GM15510 (cell line): ENCODE measurements around the gene STK24.

Experiments used
- POLR2A ChIP-seq: IDR thresholded peaks from 3 replicates; pipeline ENCODE4 v1.6.1; 2011; ENCODE audit warnings: borderline replicate concordance; ENCODE audit not compliant: insufficient read length; ENCODE audit errors: extremely low read depth

STK24 gene

DNA sequence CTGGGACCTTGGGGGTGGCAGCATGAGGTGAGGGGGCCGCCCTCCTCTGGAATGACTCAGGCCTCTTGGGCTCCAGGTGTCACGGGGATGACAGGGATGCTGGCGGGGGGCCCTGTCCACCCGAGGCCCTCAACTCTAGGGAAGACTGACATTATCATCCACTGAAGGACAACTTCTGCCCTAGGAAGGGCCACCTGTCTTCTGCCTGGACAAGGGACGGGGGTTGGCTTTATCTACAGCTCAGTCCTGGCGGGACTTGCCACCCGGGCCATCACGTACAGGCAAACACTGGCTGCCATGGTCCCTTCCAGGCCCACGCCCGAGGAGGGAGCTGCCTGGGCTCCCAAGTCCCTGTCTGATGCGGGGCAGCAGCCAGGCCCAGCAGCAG, 130.7 kb downstream of the STK24 start:
- TF ChIP-seq POLR2A, result no peak

DNA sequence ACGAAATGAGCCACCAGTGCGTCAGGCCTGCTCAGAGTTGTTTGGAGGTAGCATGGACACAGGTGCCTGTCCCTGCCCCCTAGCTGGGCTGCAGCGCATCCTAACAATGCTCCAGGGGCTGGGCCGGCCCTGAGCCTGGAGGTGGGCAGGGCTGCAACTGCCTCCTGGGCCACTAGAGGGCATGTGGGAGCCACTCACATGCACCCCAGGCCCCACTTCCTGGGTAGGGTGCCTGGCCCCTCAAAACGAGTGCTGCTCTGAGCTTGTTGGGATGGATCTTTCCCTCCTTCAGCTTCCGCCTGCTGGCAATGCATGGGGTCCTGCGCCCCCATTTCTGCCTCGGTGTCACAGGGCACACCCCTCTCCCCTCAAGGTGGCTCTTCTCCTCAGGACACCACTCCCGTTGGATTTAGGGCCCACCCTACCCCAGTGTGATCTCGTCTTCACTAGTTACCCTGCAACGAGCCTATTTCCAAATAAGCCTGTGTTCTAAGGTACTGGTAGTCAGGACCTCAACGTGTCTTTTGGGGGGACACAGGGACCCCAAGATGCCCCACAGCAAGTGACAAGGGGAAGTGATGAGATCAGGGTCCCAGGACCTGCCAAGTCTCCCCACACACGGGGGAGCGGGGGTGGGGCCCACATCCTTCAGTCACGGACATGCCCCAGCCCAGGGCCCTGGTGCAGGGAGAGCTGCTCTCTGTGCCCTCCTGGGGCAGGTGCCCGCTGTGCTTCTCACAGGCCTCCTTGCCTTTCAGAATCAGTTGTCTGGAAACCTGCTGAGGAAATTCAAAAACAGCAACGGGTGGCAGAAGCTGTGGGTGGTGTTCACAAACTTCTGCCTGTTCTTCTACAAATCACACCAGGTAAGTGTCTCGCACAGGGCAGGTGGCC, 131.3 kb downstream of the STK24 start:
- TF ChIP-seq POLR2A, result no peak

DNA sequence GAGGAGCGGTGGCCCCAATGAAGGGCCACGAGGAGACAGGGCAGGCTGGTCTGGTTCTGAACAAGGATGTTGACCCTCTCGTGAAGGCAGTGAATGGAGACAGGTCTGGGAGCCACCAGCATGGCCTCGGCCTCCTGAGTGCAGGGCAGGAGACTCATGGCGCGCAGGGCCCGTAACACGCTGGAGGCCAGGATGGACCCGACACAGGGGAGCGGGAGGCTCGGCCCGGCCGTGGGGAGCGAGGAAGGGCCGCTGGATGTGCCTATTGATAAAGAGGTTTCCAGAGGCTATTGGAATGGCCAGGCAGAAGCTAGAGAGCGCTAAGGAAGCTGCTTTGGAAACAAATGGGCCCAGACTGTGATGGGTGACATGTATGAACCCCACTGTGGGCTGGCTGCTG, 132.5 kb downstream of the STK24 start:
- TF ChIP-seq POLR2A, result no peak

DNA sequence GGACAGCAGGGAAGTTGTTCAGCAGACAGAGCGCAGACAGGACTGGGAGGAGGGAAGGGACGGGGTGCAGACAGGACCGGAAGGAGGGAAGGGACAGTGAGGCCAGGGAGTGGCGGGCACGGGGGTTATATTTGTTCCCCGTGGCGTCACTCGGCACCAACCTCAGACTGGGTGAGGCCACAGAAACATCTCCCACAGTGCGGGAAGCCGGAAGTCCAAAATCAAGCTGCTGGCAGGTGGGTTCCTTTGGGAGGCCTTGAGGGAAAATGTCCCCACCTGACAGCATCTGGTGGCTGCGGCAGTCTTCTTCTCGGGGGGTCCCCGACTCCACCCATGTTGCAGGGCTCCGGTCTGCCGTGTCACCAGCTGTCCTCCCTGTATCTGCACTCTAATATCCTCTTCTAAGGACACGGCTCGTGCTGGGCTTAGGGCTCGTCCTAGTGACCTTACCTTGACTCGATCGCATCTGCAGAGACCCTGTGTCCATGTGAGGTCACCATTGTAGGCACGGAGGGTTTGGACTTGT, 133.0 kb downstream of the STK24 start:
- no peak for TF ChIP-seq POLR2A

DNA sequence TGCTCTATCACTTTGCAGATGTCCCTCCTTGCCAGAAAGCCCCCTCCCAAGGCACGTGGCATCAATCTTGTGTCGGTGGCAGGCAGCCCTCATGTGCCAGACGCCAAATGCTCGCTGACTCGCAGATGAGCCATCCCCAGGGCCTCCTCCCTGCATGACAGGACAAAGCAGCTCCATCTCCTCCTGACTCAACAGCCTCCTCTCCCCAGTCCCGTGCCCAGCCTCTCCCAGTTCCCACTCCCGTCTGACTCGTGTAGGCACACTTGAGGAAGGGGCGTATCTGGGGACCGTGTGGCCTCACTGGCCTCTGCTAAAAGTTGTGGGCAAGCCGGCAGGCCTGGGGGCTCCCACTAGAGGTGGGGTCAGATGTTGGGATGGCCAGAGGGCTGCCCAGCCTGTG, 133.6 kb downstream of the STK24 start:
- TF ChIP-seq POLR2A, result no peak

DNA sequence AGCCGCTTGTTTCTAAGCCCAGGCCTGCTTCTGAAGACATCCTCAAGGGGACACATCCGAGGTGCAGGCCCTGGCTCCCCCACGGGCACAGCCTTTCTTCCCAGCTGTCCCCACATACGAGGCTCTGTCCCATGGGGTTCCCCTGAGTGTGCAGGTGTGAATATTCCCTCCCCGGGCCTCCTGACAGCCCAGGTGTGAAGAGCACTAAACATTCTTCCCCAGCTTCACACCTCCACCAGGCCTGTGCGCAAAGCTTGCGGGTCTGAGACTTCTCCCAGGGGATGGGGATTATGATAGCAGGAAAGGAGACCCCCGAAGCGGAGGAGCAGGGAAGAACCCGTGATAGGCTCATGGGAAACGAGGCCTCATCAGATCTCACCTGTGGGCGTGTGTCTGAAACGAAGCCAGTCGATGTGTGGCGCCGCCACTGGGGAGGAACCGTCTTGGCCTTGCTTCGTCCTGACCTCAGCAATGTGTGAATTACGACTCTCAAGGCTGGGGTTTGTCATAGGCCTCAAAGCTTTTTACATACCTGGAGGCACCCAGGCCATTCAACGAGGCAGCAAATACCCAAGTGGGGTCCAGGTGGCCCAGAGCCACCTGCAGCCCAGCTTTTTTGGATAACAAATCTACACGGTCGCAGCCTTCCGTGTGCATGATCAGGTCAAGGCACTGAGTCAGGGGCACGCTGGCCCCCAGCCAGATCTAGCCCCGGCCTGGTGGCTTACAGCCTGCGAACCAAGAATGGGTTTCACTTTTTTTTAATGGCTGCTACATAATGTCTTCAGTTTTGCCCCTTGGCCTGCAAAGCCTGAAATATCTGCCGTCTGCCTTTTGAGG, 134.3 kb downstream of the STK24 start:
- TF ChIP-seq POLR2A, result no peak

DNA sequence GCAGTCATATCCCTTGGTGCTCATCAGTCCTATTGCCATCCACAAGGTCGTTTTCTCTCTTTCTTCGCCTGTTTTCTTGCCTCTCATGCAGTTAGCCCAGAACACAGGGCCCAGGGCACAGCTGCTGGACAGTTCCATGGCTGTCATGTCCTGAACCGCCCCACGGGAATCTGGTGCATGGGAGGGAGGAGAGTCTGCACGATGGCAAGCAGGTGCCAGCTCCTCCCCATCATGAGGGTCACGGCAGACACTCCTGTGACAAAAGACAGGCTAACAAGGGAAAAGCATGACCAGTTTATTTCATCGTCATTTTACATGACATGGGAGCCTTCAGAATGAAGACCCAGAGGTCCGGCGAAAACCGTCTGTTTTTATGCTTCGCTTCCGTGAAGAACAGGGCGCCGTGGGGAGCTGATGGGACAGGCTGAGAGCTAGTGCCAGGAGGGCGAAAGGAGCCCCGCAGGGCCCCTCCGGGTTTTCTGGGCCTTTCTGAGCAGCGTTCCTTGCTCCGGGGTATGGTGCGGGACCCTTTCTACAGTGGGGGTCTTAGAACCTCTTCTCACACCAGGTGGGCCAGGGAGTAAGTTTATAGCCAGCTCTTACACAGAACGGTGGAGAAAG, 135.7 kb downstream of the STK24 start:
- no peak for TF ChIP-seq POLR2A

DNA sequence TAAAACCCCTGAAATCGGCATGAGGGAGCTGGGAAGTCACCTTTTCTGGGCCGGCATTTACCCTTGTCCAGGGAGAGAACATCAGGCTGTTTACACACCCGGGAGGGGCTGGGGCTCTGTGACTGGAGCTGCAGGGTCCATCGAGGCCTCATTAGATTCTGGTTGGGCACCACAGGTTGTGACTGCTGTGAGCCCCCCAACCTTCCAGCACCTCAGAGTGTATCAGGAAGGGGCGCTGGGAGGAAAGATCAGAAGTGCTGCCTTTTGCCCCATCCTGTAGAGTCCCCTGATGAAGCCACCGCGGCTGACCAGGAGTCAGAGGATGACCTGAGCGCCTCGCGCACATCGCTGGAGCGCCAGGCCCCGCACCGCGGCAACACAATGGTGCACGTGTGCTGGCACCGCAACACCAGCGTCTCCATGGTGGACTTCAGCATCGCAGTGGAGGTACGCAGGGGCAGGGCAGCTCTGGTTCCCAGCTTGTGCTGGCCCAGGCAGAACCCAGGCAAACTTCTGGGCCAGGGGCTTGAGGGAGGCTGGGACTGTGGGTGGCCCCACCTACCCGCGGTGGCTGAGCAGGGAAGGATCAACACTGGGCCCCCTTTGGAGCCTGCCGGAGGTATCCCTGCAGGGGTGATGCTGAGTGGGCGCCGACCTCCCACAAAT, 136.4 kb downstream of the STK24 start:
- no peak for TF ChIP-seq POLR2A

DNA sequence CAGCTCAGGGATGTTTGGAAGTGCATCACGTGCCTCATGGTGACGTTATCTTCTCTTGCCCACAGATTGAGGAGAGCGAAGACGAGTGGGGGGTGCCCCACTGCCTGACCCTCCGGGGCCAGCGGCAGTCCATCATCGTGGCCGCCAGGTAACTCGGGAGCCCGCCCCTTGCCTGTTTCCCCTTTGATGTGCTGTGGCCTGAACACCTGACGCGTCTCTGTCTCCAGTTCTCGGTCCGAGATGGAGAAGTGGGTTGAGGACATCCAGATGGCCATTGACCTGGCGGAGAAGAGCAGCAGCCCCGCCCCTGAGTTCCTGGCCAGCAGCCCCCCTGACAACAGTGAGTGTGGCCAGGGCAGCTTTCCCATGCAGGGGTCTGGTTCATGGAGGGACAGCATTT, 137.0 kb downstream of the STK24 start:
- TF ChIP-seq POLR2A, result no peak

DNA sequence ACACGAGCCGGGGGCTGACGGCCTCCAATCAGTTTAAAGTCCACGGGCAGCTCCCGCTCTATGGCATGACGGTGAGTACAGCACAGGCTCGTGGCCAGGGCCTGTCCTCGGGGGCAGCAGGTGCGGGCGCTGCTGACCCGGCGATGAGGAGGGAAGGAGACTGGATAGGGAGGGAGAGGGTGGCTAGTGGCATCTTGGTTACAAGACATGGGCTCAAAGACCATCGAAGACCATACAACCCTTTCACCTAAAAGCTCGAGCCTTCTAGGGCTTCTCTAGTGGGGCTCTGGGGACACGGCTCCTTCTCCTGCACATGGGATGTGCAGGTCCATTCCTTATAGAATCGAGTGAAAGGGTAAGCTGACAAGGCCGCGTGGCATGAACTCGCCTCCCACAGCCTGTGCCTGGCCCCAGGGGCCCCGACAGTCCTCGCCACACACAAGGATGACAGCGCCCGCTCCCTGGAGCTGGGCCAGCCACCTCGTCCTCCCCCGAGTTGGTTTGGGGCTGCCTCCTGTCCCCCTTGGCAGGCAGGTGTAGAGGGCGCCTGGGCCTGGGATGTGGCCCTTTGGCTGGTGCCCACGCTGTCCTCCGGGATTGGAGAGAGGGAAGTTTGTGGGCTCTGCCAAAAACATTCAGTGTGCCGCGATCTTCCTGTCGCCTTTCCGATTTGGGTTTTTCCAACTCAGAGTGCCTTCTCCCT, 137.6 kb downstream of the STK24 start:
- no peak for TF ChIP-seq POLR2A

DNA sequence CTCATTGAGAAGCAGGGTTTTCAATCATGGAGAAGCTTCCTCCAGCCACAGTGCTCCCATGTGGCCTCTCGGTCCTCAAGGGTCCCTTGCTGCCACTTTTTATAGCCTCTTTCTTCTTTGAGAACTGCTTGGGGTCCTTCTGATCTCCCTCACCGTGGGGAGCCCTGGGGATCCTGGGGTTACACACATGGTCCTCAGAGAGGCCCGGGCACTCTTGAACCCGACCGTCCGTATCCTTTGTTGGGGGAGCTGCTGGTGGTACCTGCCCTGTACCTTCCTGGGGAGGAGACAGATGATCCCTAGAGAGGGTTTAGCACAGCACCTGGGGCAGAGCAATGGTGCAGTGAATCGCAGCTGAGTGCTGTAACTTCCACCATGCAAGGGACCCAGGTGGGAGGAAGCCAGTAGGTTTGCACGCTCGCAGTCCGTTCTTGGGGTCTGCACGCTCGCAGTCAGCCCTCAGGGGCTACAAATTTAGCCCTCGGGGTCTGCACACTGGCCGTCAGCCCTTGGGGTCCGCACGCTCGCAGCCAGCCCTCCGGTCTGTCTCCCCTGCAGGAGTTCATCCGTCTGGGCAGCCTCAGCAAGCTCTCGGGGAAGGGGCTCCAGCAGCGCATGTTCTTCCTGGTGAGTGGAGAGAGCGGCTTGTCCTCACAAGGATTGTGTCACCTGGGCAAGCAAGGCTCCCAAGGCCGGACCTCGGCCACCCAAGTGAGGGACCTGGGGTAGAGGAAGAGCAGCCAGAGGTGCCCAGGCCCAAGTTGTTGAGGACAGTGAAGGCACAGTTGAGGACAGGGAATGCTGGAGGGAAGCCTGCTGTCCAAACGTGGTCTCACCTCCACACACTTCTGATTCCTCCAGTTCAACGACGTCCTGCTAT, 138.4 kb downstream of the STK24 start:
- TF ChIP-seq POLR2A, result no peak

DNA sequence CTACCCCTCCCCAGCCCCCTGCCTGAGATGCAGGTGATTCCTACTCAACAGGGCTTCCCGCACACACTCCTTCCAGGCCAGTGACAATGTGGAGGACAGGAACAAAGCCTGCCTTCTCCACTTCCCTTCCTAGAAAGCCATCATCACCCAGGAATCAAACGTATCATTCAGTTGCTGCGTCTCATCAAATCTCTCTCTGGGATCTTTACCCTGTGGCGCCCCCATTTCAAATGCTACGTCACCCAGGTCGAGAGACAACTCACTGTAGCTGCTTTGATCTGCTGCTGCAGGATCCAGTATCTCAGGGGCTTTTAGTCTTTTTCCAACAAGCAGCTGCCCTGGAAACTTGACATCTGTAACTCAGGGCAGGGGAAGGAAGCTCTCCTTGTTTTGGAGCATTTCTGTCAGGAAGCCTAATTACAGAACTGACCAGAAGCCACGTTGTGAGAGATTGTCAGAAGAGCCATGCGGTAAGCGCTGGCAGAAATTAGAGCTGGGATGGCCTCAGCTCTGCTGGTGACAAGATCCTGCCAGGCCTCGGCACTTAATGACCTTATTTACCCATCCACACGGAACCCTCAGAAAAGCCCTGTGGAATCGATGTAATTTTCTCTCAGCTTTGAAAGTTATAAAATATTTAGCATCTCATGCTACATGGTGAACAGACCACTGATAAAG, 140.5 kb downstream of the STK24 start:
- TF ChIP-seq POLR2A, result no peak
